Medulla oblongata (tissue), 1 donor: ENCODE data around the gene TMEM45B.
"Not testable (repeated sequence)": the region's sequence is repeated elsewhere in the genome, so short reads cannot be mapped to it uniquely, and the experiment has no call there.

Source experiments
- DNase-seq: peaks from one replicate; pipeline ENCODE4 v3.0.0-alpha.2; 2015; ENCODE audit errors: extremely low spot score

The TMEM45B gene

DNA sequence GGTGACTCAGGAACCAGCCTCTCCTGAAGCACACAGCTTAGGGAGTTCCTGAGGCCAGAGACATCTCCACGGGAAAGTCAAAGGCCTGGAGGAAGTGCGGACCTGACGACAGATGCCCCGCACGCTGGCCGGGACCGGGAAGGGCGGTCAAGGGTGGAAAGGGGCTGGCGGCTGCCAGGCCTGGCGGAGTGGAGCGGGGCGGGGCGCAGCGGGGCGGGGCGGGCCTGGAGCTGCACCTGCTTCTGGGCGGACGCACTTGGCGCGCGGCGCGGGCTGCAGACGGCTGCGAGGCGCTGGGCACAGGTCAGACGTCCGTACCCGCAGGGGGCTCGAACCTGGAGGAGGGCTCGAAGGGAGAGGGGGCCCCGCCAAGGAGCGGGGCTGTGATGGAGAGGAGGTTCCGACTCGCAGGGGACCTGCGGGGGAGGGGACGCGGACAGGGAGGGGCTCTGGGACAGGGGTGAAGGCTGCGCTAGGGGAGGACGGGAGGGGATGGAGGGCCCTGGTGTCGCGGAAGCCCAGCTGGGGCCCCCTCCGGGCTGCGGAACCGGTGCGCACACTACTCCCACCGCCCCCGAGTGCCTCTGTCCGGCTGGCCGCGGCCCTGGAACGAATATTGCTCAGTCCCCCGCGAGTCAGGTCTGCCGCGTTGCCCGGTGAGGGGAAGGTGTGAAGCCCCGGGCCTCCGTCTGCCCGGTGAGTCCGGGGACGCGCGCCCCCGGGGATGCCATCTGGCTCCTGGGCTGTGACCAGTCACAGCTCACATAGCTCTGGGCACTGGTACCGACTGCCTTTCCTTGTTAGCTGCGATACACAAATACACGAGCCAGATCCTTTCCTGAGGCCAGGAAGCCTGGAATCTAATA lies at the start of gene TMEM45B:
Gene TMEM45B (plus strand): TSS at position 253 of the 866 bp plus-strand sequence. CDS start 36,635 bp downstream, outside the sequence.
- DNase-seq = no peak

DNA sequence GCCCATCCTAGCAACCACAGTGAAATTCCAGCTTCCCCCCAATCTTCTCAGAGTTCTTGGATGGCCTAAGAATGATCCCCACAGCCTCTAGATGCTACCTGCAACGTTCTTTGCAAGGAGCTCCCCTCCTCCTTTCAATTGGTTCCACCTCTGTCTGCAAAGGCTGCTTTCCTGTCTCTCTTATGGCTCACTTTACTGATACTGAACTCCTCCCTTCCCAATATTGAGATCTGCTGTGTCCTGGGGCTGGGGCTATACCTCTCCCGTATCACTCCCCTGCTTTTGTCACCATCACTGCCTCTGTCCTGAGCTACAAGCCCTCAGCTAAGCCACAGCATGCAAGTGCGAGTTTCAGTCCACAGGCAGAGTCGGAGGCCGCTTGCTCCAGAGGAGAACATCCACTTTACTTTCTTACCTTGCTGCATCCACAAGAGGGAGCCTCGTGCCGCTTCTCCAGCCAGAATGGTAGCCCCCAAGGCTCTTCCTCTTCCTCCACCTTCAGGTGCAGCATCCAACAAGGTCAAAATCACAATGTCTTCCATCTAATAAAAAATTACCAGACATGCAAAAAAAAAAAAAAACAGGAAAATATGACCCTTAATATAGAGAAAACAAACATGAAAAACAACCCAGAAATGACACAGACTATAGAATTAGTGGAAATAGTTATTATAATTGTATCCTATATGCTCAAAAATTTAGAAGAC lies 48.6 kb upstream of the TMEM45B start:
- DNase-seq = no peak

DNA sequence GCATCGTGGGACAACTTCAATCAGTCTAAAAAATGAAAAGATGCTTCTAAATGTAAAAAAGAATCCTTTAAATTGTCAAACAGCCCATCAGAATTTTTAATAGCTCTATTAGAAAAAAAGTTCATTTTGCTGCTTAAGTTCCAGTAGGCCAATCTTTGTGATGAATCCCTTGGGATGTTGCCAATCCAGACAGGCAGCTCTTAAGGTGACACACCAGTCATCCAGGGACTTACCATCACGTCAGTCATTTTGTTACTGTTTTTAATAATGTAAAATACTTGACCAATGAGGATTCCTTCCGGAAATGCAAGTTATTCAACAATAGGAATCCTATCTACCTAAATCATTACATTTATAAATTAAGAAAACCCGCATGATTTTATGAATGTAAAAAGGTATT lies 47.8 kb upstream of the TMEM45B start:
- no peak for DNase-seq

DNA sequence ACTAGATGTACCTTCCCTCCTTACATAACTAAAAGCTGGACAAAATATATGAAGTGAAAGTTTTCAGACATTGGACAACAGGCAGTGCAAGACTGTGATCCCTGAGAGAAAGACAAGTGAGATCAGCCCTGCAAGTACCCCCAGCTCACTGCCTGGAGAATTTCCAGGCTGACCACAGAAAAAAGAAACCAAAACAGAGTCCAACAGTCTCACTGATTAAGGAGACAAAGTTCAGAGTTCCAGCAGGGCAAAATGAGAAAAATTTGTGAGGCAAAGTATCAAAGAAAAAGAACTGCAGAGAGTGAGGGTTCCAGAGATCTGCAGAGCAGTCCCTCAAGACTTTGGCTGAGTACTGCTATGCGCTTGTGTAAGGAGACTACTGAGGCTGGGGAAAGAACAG lies 47.3 kb upstream of the TMEM45B start:
- no peak for DNase-seq

DNA sequence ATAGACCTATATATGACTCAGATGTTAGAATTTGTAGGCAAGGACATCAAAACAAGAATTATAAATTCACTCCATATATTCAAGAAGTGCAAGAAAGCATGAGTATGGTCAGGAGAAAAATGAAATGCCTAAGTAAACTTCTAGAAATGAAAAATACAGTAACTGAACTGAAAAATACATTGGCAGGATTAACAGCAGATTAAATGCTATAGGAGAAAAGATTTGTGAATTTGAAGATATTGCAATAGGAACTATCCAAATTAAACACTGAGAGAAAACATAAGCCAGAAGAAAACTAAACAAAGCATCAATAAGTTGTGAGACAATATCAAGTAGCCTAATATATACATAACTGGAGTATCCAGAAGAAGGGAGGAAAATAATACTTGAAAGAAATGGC lies 46.6 kb upstream of the TMEM45B start:
- DNase-seq = no peak

DNA sequence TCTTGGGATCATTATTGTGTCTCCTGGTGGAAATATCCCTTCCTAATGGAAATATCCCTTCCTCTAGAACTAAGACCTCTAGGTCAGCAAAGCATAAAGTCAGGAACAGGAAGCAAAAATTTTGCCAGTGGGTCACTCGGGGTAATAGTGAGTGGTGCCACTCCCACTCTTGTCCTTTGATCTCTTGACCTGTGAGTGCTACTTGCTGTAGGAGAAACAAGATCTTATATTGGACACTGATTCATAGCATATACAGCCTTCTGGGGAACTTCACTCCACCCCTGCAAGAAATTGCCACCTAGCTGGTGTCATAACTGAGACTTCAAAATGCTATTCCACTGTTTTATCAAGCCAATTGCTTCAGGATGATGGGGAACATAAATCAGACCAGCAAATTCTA lies 44.7 kb upstream of the TMEM45B start:
- no peak for DNase-seq

DNA sequence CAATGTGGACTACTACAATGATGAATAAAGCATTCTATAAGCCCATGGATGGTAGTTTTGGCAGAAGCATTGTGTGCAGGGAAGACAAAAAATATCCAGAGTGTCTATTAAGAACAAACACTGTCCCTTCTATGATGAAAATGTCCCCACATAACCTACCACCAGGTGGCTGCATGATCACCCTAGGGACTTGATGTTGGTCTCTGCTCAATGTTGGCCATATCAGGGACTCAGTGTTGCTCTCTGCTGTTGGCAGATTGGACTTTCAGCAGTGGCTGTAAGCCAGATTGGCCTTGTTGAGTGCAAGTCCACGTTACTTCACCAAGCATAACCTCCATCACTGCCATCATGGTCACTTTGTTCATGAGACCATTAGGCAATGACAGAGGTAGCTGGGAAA lies 44.2 kb upstream of the TMEM45B start:
- DNase-seq = not testable (repeated sequence)

DNA sequence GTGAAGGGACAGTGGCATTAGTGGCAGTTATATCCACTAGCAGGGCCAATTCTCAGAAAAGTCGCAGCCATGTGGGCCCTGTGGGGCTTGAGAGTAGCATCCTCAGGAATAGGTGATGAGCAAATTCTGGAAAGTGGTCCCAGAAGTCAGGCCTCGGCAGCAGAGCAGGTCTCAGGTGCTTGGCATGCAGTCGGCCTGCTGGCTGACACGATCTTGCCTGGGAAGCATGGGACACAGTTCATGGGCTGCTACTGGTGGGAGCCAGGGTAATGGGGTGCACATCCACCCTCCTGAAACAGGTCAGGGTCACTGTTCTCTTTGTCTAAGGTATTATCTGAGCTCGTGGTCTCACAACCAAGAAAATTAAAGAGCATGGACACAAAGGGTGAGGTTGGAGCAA lies 36.8 kb upstream of the TMEM45B start:
- no peak for DNase-seq

DNA sequence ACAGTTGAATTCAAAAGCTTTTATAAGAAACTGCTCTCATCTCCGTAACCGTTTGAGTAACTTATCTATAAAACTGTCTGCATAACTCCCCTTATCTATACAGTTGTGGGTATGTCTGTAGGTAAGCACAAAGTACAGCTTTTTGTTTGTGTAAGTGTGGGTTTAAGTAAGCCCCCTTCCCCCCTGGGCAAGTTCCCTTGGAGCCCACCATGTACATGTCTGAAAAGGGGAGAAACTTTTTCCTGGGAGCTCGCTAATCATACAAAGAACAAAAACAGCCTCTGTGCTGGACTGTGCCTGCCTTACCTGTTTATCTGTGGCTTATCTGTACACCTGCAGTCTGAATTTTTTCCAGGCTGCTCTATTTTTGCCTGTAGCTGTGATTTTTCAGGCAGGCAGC lies 36.3 kb upstream of the TMEM45B start:
- no peak for DNase-seq

DNA sequence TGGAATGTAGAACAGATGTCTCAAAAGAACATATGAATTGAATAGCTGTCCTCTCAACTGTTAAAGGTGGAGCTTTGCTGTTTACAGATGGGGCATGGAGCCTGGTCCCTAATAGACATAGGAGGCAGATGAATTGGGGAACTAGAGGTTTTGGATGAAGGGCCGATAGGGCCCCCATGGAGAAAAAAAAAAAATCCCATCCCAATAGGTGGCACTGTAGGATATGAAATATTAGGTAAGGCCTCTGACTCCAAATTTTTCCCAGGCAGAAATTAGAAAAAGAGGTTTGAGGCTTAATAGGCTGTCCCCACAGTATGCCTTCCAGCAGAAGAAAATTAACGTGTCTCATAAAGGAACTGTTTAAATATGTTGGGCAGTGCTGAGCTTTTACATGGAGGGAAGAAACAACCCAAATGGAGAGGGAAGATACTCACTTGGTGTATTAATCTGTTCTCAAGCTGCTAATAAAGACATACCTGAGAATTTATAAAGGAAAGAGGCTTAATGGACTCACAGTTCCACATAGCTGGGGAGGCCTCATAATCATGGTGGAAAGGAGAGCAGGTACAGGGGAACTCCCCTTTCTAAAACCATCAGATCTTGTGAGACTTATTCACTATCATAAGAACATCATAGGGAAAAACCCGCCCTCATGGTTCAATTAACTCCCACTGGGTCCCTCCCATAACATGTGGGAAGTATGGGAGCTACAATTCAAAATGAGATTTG lies 30.1 kb upstream of the TMEM45B start:
- no peak for DNase-seq

DNA sequence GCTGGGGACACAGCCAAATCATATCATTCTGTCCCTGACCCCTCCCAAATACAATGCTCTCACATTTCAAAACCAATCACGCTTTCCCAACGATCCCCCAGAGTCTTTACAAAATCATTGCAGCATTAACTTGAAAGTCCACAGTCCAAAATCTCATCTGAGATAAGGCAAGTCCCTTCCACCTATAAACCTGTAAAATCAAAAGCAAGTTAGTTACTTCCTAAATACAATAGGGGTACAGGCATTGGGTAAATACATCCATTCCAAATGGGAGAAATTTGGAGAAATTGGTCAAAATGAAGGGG lies 29.6 kb upstream of the TMEM45B start:
- not testable (repeated sequence) for DNase-seq

DNA sequence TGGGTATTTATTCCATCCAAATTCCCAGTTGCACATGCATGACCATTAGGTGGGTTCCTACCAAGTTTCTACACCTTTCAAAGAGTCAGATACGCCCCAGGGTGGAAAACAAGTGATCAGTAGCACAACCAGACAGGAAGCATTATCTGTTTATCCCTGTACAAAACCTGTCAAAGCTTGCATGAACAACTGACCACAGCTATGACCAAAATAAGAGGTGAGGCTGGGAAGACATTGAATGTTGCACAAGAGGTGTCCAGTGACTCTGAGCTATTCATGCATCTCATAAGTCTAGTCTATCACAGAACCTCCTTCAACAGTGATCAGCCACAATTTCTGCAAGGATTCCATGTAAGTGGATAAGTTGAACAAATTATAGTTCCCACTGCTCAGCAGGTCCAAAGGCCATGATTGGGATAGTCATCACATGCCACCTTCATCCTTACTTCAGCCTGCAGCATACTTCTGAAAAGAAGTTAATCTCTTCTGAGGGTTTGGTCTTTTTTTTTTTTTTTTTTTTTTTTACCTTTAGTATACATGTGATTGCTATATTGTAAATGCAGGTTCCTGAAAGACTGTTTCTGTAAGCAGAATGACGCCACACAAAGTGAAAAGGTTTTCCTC lies 28.0 kb upstream of the TMEM45B start:
- no peak for DNase-seq

DNA sequence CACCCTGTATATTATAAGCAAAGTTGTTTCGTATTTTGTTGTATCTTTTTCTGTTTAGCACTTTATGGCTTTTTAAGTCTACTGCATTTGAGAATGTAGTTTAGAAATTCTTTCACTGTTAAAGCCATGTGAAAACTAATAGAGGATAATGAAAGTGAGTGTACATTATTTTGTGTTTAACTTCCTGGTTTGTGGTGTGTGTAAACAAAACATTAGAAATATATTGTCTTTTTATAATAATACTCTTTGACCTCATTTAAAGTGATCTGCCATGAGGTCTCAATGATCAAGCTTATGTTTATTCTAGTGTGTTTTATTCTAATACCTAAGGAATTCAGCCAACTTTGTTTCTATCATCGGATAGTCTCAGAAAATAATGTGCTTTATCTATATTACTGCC lies 27.4 kb upstream of the TMEM45B start:
- DNase-seq = no peak

DNA sequence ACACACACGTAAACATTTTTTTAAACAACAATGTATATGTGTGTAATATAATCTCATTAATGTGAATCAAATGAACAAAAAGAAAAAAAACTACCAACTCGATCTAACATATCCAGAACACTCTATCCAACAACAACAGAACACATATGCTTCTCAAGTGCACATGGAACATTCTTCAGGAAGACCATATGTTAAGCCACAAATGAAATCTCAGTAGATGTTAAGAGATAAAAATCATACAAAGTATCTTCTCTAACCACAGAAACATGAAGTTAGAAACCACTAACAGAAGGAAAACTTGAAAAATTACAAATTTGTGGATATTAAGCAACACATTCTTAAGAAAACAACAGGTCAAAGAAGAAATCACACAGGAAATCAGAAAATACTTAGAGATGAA lies 25.5 kb upstream of the TMEM45B start:
- DNase-seq = no peak

DNA sequence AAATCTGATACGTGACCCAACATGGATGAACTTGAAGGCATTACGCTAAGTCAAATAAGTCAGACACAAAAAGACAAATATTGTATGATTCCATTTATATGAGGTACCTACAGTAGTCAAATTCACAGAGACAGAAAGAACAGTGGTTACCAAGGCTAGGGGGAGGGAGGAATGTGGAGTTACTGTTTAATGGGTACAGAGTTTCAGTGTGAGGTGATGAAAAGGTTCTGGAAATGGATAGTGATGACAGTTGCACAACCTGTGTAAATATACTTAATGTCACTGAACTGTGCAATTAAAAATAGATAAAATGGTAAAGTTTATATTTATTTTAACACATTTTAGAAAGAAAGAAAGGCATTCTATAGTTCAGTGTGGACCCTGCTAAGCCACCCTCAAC lies 24.1 kb upstream of the TMEM45B start:
- DNase-seq = no peak

DNA sequence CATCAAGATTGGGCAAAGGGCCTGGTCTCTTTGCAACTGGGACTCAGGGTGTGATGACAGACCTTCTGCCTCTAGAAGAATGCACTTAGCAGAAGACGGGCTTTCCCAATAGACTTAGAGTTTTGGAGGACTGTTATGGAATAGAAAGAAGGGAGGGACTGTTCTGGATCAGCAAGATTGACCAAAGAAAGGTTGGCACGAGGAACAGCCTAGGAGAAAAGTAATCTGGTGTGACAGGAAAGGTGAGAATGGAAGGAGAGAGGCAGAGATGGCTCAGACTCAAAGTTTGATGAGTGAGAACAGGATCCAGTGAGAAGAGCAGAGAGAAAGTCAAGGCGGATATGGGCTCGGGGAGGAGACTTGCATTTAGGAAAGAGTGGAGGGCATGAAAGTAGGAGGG lies 23.0 kb upstream of the TMEM45B start:
- no peak for DNase-seq

DNA sequence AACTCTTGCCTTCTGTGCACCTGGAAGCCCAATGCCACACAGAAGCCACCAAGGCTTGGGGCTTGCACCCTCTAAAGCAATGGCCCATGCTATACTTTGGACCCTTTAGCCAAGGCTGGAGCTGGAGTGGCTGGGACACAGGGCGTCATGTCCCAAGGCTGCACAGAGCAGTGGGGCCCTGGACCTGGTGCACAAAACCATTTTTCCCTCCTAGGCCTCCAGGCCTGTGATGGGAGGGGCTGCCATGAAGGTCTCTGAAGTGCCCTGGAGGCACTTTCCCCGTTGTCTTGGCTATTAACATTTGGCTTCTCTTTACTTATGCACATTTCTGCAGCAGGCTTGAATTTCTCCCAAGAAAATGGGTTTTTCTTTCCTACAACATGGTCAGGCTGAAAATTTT lies 20.6 kb upstream of the TMEM45B start:
- no peak for DNase-seq

DNA sequence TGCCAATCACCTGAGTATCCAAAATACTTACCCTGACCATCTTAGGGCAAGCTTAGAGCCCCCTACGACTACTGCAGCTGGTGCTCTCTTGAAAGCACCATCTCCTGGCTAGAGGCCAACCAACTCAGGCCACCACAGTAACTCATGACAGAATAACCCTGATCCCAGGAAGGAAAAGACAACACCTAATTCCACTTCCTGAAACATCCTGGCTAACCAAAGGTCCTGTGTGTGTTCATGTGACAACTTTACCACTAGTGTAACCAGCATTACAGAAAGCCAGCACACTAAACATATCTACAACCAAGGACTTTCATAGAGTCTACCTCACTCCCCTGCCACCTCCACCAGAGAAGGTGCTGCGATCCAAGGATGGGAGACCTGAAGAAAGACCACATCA lies 17.4 kb upstream of the TMEM45B start:
- no peak for DNase-seq

DNA sequence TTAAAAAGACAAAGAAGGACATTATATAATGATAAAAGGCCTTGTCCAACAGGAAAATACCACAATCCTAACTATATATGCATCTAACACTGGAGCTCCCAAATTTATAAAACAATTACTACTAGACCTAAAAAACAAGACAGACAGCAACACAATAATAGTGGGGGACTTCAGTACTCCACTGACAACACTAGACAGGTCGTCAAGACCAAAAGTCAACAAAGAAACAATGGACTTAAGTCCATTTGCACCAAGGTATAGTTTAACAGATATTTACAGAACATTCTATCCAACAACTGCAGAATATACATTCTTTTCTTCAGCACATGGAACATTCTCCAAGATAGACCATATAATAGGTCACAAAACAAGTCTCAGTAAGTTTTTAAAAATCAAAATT lies 15.5 kb upstream of the TMEM45B start:
- DNase-seq = not testable (repeated sequence)

DNA sequence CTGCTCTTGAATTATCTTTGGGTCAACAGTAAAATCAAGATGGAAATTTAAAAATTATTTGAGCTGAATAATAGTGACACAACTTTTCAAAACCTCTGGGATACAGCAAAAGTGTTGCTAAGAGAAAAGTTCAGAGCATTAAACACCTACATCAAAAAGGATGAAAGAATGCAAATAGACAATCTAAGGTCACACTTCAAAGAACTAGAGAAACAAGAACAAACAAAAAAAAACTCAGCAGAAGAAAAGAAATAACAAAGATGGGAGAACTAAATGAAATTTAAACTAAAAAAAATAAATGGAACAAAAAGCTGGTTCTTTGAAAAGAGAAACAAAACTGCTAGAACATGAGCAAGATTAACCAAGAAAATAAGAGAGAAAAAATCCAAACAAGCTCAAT lies 15.0 kb upstream of the TMEM45B start:
- no peak for DNase-seq

DNA sequence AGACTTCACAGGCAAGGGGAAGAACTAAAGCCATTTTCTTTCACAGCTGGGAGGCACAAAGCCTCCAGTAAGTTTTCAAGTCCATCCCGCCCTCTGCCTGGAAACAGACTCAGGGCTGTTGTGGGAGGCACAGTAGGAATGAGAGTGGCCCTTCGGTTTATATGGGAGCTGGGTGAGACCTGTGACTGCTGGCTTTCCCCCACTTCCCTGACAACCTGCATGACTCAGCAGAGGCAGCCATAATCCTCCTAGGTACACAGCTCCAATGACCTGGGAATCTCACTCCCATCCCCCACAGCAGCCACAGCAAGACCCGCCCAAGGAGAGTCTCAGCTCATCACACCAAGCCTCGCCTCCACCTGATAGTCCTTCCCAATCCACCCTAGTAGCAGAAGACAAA lies 12.1 kb upstream of the TMEM45B start:
- no peak for DNase-seq

DNA sequence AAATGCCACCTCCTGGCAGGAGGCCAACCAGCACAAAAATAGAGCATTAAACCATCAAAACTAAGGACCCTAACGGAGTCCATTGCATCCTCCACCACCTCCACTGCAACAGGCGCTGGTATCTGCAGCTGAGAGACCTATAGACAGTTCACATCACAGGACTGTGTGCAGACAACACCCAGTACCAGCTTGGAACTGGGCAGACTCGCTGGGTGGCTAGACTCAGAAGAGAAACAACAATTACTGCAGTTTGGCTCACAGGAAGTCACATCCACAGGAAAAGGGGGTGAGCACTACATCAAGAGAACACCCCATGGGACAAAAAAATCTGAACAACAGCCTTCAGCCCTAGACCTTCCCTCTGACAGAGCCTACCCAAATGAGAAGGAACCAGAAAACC lies 11.6 kb upstream of the TMEM45B start:
- no peak for DNase-seq
